Measurements from ENCODE around the gene NTMT1. TPM values are rescaled to one million over a fixed set of nuclear protein-coding genes. Genes with fewer than 3 reads are reported as not detected.

NTMT1 gene
- total RNA-seq, 1 experiment from 2014 or later = 99.2 TPM

GRCh38 chr9:129610213-129610472 lies 15.8 kb upstream of the NTMT1 start:
- Histone ChIP-seq H3K27me3 (no peaks in the 10 kb centered on the region), H3K36me3 (no peaks in the 10 kb centered on the region), H3K9me3 (no peaks in the 10 kb centered on the region), H3K4me3 (peak overlapping the region; percentile 47)
- DNase-seq = no peak

GRCh38 chr9:129610473-129611306 lies 15.3 kb upstream of the NTMT1 start:
- Histone ChIP-seq H3K27me3 (no peaks in the 10 kb centered on the region), H3K36me3 (no peaks in the 10 kb centered on the region), H3K9me3 (no peaks in the 10 kb centered on the region), H3K4me3 (peak overlapping the region; percentile 47)
- DNase-seq = peak; percentile 74

GRCh38 chr9:129611307-129611800 lies 14.6 kb upstream of the NTMT1 start:
- no peaks in the 10 kb centered on the region for H3K9me3 ChIP-seq
- DNase-seq = no peak
- no peaks in the 10 kb centered on the region for H3K27me3 ChIP-seq
- no peak overlapping the region for H3K4me3 ChIP-seq
- H3K36me3 ChIP-seq = no peaks in the 10 kb centered on the region

GRCh38 chr9:129612123-129612522 lies 13.8 kb upstream of the NTMT1 start:
- Histone ChIP-seq H3K36me3 (no peaks in the 10 kb centered on the region), H3K27me3 (no peaks in the 10 kb centered on the region), H3K4me3 (no peak overlapping the region), H3K9me3 (no peaks in the 10 kb centered on the region)
- DNase-seq = no peak

- no peaks in the 10 kb centered on the region for H3K36me3 ChIP-seq
Observed at GRCh38 chr9:129612815-129613519, 13.0 kb upstream of the NTMT1 start.

GRCh38 chr9:129613520-129614175 lies 12.3 kb upstream of the NTMT1 start:
- no peak for DNase-seq
- Histone ChIP-seq H3K27me3 (no peaks in the 10 kb centered on the region), H3K36me3 (no peaks in the 10 kb centered on the region)

More at GRCh38 chr9:129612815-129613519, 13.0 kb upstream of the NTMT1 start:
- Histone ChIP-seq H3K9me3 (no peaks in the 10 kb centered on the region), H3K27me3 (no peaks in the 10 kb centered on the region), H3K4me3 (no peak overlapping the region)
- no peak for DNase-seq

GRCh38 chr9:129614932-129615331 lies 11.0 kb upstream of the NTMT1 start:
- no peak for DNase-seq
- no peak overlapping the region for H3K4me3 ChIP-seq
- H3K27me3 ChIP-seq = no peaks in the 10 kb centered on the region
- H3K36me3 ChIP-seq = no peaks in the 10 kb centered on the region
- no peaks in the 10 kb centered on the region for H3K9me3 ChIP-seq

More at GRCh38 chr9:129613520-129614175, 12.3 kb upstream of the NTMT1 start:
- H3K9me3 ChIP-seq = no peaks in the 10 kb centered on the region
- no peak overlapping the region for H3K4me3 ChIP-seq

- no peak for DNase-seq
- Histone ChIP-seq H3K36me3 (no peaks in the 10 kb centered on the region), H3K9me3 (no peaks in the 10 kb centered on the region), H3K4me3 (no peak overlapping the region), H3K27me3 (no peaks in the 10 kb centered on the region)
Observed at GRCh38 chr9:129615407-129616285, 10.3 kb upstream of the NTMT1 start.

- no peak overlapping the region for H3K4me3 ChIP-seq
- H3K36me3 ChIP-seq = no peaks in the 10 kb centered on the region
- DNase-seq = peak; percentile 61
- H3K9me3 ChIP-seq = no peaks in the 10 kb centered on the region
- no peaks in the 10 kb centered on the region for H3K27me3 ChIP-seq
Observed at GRCh38 chr9:129617167-129617566, 8.8 kb upstream of the NTMT1 start.

GRCh38 chr9:129619787-129620668 lies 5.9 kb upstream of the NTMT1 start:
- H3K27me3 ChIP-seq = no peaks in the 10 kb centered on the region
- no peaks in the 10 kb centered on the region for H3K9me3 ChIP-seq
- no peaks in the 10 kb centered on the region for H3K36me3 ChIP-seq
- DNase-seq = no peak
- H3K4me3 ChIP-seq = peak overlapping the region; percentile 35

- Histone ChIP-seq H3K27me3 (no peaks in the 10 kb centered on the region), H3K36me3 (no peaks in the 10 kb centered on the region), H3K4me3 (peak within 1 kb of the TSS; percentile 35), H3K9me3 (no peaks in the 10 kb centered on the region)
- no peak for DNase-seq
Observed at GRCh38 chr9:129620669-129621295, 5.2 kb upstream of the NTMT1 start, which contains the start of gene C9orf50. Gene C9orf50 (minus strand): TSS chr9:129621101. CDS start chr9:129620574, 527 bp downstream.

GRCh38 chr9:129623331-129623730 lies 2.6 kb upstream of the NTMT1 start:
- Histone ChIP-seq H3K27me3 (no peaks in the 10 kb centered on the region), H3K9me3 (no peaks in the 10 kb centered on the region), H3K4me3 (no peak overlapping the region), H3K36me3 (peaks cover 17% of the 10 kb centered on the region)
- no peak for DNase-seq

- Histone ChIP-seq H3K4me3 (no peak overlapping the region), H3K27me3 (no peaks in the 10 kb centered on the region), H3K36me3 (peaks cover 21% of the 10 kb centered on the region), H3K9me3 (no peaks in the 10 kb centered on the region)
- peak; percentile 54 for DNase-seq
Observed at GRCh38 chr9:129624168-129624759, 1.7 kb upstream of the NTMT1 start.

- H3K9me3 ChIP-seq = no peaks in the 10 kb centered on the region
- no peak overlapping the region for H3K4me3 ChIP-seq
- H3K27me3 ChIP-seq = no peaks in the 10 kb centered on the region
- DNase-seq = no peak
- H3K36me3 ChIP-seq = peaks cover 26% of the 10 kb centered on the region
Observed at GRCh38 chr9:129624947-129625346, 1.0 kb upstream of the NTMT1 start.
